Fibroblast of mammary gland (primary cell): ENCODE measurements around the gene ADAMTSL2.
A peak's percentile ranks its signal among the peaks of the same experiment; 100 is the strongest.

Experiments used
- DNase-seq: peaks from one replicate; pipeline ENCODE4 v3.0.0-alpha.2; 2010; ENCODE audit warnings: low read depth
- H3K4me3 ChIP-seq: 2 replicates; pipeline ENCODE4 v1.5.1; 2011; ENCODE audit warnings: low read depth, mild to moderate bottlenecking, low read length, moderate library complexity; ENCODE audit not compliant: control insufficient read depth
- CTCF ChIP-seq: conservative IDR thresholded peaks from 2 replicates; pipeline ENCODE4 v1.5.1; 2011; ENCODE audit warnings: low read depth, low read length, inconsistent platforms; ENCODE audit not compliant: control insufficient read depth, insufficient read depth

The ADAMTSL2 gene

GRCh38 chr9:133607381-133607780 lies 72.9 kb downstream of the ADAMTSL2 start:
- no peak for TF ChIP-seq CTCF
- DNase-seq, result no peak
- no peak overlapping the region for H3K4me3 ChIP-seq

GRCh38 chr9:133607976-133608375 lies 73.5 kb downstream of the ADAMTSL2 start:
- TF ChIP-seq CTCF, result no peak
- no peak overlapping the region for H3K4me3 ChIP-seq
- no peak for DNase-seq

GRCh38 chr9:133608382-133608781 lies 73.9 kb downstream of the ADAMTSL2 start:
- TF ChIP-seq CTCF, result no peak
- DNase-seq, result no peak
- H3K4me3 ChIP-seq, result no peak overlapping the region

GRCh38 chr9:133608889-133609288 lies 74.4 kb downstream of the ADAMTSL2 start:
- no peak for TF ChIP-seq CTCF
- H3K4me3 ChIP-seq, result no peak overlapping the region
- no peak for DNase-seq

GRCh38 chr9:133609311-133610098 lies 75.0 kb downstream of the ADAMTSL2 start, which contains the start of gene FAM163B:
TSS of gene FAM163B (minus strand) at chr9:133609389. CDS start at chr9:133580223, 29,166 bp downstream.
- peak; percentile 15 for DNase-seq
- no peak within 1 kb of the TSS for H3K4me3 ChIP-seq
- no peak for TF ChIP-seq CTCF

- no peak for TF ChIP-seq CTCF
- no peak overlapping the region for H3K4me3 ChIP-seq
- no peak for DNase-seq
Observed at GRCh38 chr9:133610845-133611244, 76.3 kb downstream of the ADAMTSL2 start.

GRCh38 chr9:133612051-133612450 lies 77.5 kb downstream of the ADAMTSL2 start:
- no peak overlapping the region for H3K4me3 ChIP-seq
- no peak for TF ChIP-seq CTCF
- DNase-seq, result no peak
